Stimulated activated CD4-positive, alpha-beta T cell treated with anti-CD3 and anti-CD28 coated beads, TNF-alpha, amount 100 ng/mL, for 4 hours (primary cell): ENCODE results near the gene IPO11.

Experiments
- DNase-seq, 3 experiments: peaks; one replicate each; pipeline ENCODE4 v3.0.0-alpha.2; 2020; ENCODE audit warnings: low read depth in 3 of 3

IPO11 gene

DNA sequence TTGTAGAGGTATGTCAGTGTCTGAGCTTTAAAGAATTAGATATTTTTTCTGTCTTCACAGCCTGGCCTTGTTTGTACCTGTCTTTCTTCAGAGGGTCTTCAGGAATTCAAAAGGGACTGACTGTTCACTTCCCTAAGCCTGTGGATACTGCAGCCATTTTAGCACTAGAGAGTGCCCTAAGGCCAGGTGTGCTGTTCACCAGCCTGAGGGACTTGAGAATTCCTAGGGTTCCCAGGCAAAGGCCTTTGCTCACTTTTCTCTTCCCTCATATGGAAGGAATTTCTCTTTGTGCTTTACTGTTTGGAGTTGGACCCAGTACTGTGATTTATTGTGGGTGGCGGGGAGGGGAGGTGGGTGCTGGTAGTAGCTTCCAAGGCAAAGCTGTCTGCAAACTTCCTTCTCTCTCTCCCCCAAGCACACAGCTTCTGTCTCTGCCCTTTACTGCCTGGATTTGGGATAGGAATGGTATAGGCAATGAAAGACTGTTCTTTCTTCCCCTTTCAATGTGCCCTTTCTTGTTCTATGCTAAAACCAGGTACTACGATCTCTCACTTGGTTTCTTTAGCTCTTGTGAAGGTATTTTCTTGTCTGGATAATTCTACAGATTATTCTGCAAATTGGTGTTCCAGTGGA lies 156.4 kb downstream of the IPO11 start:
- DNase-seq = no peak

DNA sequence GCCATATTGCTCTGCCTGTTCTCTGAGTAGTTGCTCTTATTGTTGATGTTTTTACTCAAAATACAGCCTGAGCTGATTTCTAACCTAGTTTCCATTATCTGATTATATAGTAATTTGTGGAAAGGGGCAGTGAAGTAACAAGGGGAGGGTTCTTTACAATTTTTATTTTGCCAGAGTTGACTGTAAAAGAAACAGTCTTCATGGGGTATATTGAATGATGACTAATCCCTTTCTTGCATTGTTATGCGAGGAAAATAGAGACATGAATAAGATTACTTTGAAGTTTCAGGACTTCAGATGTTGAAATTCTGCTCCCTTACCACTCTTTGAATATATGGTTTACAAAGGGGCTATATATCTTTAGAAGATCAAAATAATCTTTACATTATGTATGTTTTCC lies 156.9 kb downstream of the IPO11 start:
- no peak for DNase-seq

GRCh38 chr5:62572918-62573514 lies 160.5 kb downstream of the IPO11 start:
- DNase-seq = no peak

DNA sequence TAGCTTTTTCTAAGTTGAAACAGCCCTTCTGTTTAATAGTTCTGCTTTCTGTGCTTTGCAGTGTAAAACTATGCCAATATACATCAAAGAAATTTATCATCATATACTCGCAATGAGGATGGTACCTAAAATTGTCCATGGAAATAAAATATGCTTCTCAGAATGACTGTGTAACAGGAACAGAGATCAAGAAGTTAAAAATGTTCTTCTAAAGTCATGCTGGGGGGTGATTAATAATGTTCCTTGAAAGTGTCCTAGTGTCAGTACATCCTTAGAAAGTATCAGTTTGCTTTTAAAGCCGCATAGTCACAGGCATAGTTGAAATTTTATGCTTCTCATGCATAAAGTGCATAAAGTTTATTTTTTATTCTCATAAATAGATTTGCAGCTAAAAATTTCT lies 162.0 kb downstream of the IPO11 start:
- DNase-seq = no peak

GRCh38 chr5:62575066-62575465 lies 162.5 kb downstream of the IPO11 start:
- no peak for DNase-seq

GRCh38 chr5:62575489-62575888 lies 162.9 kb downstream of the IPO11 start:
- no peak for DNase-seq

GRCh38 chr5:62576570-62577170 lies 164.1 kb downstream of the IPO11 start:
- no peak for DNase-seq

DNA sequence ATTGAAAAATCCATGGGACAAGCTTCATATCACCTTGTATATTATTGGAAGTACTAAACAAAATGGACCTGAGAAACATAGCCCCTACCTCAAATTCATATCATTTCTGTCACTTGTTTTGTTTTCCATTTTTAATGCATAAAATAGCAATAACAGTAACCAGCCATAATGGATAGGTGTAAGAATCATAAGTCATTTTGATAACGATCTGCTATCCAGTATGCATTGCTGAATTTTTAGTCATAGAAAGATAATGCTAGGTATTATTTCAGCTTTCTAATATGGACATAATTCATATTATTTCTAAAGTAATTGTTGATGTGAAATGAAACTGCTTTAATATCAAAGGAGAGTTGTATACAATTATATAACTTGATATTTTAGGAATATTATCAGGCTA lies 164.9 kb downstream of the IPO11 start:
- no peak for DNase-seq

DNA sequence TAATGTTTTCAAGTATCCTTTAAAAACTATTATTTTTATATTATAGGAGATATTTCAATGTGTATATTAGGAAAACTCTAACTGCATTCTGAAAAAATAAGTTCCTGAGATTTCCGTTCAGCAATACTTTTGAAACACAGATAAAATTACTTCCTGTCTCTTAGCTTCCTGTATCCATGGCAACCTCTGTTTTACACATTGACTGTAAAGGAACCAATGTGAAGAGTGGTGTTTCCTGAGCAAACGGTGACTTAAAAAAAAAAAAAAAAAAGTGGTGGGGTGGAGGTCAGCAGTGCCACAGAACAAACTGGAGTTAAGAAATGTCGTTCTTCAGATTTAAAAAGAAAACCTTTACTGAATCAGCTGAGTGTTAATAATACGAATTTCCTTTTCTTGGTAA lies 166.0 kb downstream of the IPO11 start, which contains the start of gene LRRC70:
LRRC70 (plus strand) TSS at position 280 of the 400 bp plus-strand sequence. CDS start 620 bp downstream, outside the sequence.
- no peak for DNase-seq

DNA sequence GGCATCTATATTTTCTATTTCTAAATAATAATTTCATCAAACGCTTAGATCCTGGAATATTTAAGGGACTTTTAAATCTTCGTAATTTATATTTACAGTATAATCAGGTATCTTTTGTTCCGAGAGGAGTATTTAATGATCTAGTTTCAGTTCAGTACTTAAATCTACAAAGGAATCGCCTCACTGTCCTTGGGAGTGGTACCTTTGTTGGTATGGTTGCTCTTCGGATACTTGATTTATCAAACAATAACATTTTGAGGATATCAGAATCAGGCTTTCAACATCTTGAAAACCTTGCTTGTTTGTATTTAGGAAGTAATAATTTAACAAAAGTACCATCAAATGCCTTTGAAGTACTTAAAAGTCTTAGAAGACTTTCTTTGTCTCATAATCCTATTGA lies 167.2 kb downstream of the IPO11 start:
- no peak for DNase-seq

DNA sequence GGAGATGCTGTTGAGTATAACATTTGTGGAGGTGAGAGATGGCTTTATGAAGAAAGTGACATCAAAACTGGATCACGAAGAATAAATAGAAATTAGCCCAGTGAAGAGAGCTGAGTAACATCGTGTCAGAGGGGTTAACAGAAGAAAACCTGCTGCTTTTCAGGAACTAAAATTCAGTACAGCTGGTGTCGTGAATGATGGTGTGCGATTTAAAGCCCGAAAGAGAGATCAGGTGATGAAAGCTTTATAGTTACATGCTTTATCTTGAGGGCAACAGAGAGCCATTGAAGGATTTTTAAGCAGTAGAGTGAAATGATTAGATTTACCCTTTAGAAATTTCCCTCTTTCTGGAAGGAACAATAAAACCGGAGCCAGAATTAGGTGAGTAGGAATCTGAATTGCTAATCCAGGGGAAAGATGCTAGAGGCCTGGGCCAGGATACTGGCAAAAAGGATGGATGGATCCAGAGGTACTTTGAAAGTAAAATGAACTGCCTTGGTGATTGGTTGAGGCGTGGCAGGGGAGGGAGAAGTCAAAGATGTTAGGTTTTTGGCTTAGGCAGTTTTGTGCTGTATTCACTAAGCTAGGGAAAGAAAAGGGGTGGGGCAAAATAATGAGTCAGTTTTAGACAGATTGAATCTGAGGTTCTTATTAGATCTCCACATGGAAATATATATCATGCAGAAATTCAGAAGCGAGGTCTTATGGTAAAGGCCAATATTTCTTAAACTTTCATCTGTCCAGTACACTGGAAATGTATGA lies 169.5 kb downstream of the IPO11 start:
- no peak for DNase-seq

- DNase-seq = no peak
Observed at GRCh38 chr5:62584391-62584790, 171.8 kb downstream of the IPO11 start.

DNA sequence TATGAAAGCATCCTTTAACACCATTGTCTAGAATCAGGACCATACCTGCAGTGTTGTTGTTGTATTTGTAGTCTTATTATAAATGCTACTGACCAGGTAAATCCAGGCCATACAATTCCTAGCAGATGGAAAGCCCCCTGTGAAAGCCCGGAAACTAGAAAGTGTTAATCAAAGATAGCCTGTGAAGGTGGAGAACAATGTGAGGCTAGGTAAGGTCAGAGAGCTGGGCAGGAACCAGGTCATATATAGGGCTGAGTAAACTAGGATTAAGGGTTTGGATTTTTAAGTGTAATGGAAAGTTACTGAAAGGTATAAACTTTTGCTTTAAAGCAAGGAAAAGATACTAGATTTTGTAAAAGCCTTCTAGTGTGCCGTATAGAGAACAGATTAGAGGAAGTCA lies 172.7 kb downstream of the IPO11 start:
- no peak for DNase-seq

DNA sequence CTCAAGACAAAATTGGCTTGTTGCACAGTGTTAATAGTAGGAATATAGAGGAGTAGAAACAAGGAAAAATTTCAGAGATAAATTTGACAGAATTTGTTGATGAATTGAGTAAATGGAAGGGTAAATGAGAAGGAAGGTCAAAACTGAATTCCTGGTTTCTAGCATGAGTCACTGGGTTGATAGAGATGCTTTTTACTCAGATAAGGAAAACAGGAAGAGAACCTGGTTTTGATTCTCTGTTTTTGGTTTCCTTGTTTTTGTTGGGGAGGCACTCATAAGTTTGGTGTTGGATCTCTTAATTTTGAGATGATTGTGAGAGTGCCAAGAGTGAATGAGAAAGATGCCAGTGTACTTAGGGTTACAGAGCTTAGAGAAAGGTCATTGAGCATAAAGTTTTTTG lies 173.2 kb downstream of the IPO11 start:
- DNase-seq = no peak

DNA sequence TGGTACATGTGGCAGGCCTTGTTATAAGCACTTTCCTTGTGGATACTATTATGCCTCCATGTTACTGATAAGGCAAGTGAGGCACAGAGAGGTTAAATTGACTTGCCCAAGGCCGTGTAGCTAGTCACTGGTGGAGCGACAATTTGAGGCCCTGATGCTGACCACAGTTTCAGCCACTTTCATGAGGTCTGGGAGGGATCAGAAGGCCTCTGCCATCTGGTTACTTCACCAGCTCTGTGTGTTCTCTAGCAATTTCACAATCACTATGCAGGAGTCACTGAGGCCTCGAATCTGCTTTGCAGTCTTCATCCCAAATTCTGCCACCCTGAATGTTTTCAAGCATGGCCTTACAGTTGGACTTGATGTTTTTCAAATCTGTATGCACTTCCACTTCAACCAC lies 175.2 kb downstream of the IPO11 start:
- DNase-seq = no peak

DNA sequence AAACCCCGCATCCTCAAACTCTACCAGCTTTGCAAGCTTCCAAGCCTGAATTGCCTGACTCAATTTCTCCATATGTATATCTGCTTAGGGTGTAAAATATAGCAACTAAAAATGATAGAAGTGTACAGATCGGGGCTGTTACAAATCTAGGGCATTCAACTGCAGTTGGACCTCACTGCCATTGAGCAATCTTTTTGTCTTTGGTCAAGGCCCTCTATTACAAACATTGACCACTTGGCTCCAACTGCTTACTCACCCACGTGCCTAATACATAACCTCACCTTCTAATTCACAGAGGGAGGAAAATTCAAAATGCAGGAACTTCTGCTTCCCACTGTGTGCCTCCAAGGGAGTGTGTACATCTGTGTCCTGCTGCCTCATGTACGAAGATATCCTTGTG lies 176.1 kb downstream of the IPO11 start:
- no peak for DNase-seq

DNA sequence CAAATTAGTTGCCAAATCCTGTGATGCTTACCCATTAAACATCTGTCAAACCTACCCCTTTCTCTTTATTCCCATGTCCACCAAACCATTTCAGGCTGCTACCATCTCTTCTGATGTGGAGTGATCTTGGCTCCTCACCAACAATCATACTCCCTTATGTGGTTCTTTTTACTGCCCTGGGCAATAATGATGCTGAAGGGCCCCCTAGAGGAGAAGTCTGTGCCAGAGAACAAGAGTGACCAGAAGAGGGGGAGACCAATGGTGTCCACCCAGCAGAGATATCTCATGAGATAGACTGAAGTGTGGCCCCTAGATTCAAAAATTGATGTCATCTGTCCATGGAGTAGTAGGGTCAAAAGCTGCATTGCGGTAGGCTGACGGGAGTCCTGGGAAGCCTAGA lies 176.9 kb downstream of the IPO11 start:
- no peak for DNase-seq

DNA sequence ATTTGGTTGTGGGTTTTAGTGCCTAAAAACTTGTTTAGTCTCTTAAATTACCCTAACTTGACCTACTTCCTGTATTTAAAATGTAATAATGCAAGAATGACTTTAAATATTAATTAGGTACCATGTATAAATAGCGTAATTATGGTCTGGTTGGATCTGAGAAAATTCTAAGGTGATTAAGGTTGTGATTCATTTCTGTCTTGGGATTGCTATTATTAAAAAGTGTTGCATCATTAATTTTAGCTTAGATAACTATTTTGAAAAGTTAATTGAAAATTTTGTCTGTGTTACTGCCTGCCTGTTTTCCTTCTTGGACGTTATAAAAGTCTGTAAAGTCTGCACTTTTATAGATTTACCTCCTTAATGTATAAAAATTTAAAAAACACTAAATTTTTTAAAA lies 177.8 kb downstream of the IPO11 start:
- no peak for DNase-seq

DNA sequence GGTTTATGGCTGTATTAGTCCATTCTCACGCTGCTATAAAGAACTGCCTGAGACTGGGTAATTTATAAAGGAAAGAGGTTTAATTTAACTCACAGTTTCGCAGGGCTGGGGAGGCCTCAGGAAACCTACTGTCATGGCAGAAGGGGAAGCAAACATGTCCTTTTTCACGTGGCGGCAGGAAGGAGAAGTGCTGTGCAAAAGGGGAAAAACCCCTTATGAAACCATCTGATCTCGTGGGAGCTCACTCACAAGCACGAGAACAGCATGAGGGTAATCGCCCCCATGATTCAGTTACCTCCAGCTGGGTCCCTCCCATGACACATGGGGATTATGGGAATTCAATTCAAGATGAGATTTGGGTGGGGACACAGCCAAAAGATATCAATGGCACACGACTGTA lies 180.0 kb downstream of the IPO11 start:
- DNase-seq = no peak

GRCh38 chr5:62593331-62593730 lies 180.8 kb downstream of the IPO11 start:
- DNase-seq = no peak

DNA sequence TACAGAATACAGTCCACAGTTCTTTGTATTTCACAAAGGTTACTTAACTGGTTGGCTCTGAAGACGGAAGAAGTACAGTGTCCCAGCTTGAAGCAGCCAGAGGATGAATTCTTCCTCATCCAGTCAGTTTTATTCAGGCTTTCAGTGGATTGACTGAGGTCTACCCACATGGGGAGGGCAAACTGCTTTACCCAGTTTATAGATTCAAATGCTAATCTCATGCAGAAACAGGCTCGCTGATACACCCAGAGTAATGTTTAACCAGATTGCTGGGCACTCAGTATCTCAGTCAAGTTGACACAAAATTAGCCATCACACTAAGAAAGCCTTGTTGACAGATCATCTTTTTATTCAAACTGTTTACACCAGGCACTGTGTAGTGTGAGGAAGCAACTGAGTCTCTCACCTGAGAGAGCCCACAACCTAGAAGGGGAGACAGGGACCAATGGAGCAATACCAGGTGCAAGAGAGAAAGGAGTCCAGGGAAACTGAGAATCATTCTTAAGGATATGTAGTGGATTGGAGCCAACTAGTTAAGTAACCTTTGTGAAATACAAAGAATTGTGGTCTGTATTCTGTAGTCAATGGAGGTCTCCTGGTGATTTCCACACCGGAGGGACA lies 181.9 kb downstream of the IPO11 start:
- DNase-seq = no peak

DNA sequence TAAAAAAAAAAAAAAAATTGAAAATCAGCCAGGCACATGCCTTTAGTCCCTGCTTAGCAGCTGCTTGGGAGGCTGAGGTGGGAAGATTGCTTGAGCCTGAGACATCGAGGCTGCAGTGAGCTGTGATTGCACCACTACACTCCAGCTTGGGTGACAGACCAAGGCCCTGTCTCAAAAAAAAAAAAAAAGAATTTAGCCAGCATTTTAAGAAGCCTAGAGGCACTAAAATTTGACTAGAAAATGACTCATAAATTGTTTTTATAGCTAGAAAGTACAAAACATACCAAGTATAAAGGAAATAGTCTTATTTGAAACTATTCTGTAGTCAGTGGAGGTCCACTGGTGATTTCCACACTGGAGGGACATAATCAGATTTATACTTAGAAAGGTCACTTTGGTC lies 183.5 kb downstream of the IPO11 start:
- no peak for DNase-seq
